ENCODE measurements around the gene NR1I2.

DNA sequence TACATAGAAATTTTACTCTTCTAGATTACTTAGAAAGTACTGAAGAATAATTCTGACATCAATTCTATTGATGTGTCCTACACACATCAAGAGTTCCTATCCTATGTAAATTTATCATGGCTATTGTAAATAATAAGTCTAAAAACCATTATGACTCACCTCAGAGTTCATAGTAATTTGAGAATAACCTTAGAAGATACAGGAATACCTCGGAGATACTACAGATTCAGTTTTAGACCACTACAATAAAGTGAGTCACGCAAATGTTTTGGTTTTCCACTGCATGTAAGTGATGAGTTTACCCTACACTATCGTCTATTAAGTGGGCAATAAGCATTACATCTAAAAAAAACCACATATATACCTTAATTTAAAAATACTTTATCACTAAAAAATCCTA lies 74.8 kb downstream of the NR1I2 start:
- TF ChIP-seq, protein P1, sequence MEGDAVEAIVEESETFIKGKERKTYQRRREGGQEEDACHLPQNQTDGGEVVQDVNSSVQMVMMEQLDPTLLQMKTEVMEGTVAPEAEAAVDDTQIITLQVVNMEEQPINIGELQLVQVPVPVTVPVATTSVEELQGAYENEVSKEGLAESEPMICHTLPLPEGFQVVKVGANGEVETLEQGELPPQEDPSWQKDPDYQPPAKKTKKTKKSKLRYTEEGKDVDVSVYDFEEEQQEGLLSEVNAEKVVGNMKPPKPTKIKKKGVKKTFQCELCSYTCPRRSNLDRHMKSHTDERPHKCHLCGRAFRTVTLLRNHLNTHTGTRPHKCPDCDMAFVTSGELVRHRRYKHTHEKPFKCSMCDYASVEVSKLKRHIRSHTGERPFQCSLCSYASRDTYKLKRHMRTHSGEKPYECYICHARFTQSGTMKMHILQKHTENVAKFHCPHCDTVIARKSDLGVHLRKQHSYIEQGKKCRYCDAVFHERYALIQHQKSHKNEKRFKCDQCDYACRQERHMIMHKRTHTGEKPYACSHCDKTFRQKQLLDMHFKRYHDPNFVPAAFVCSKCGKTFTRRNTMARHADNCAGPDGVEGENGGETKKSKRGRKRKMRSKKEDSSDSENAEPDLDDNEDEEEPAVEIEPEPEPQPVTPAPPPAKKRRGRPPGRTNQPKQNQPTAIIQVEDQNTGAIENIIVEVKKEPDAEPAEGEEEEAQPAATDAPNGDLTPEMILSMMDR (conservative IDR thresholded peaks at IDR 0.05; ENCODE audit: low read length) = no peak
- TF ChIP-seq EZH2phosphoT487 (IDR thresholded peaks at IDR 0.05; ENCODE audit: borderline replicate concordance) = no peak
